Lower lobe of right lung (tissue), 2 donors: ENCODE measurements around the gene ZDHHC18. TPM values are rescaled to one million over a fixed set of nuclear protein-coding genes. Genes with fewer than 3 reads are reported as not detected.

Source experiments
- ATAC-seq, 2 donors: fragments of 200-7000 bp; cut with Tn5 transposase; one replicate each; pipeline ENCODE4 v1.9.1; 2020 to 2022; ENCODE audit warnings: mild to moderate bottlenecking in 2 of 2, moderate library complexity in 2 of 2
- DNase-seq: peaks from one replicate; pipeline ENCODE4 v3.0.0-alpha.2; 2020
- H3K27ac ChIP-seq: fragments of 200-600 bp; one replicate; pipeline ENCODE4 v1.8.0; 2022
- H3K27me3 ChIP-seq: fragments of 200-600 bp; one replicate; pipeline ENCODE4 v1.8.0; 2022; ENCODE audit warnings: low read depth
- H3K36me3 ChIP-seq: fragments of 200-600 bp; one replicate; pipeline ENCODE4 v1.8.0; 2022; ENCODE audit warnings: mild to moderate bottlenecking
- H3K4me1 ChIP-seq: fragments of 200-600 bp; one replicate; pipeline ENCODE4 v1.8.0; 2022
- H3K4me3 ChIP-seq: fragments of 200-600 bp; one replicate; pipeline ENCODE4 v1.8.0; 2022; ENCODE audit warnings: mild to moderate bottlenecking
- H3K9me3 ChIP-seq: fragments of 200-600 bp; one replicate; pipeline ENCODE4 v1.8.0; 2022
- CTCF ChIP-seq: fragments of 200-600 bp; IDR thresholded peaks from one replicate; pipeline ENCODE4 v1.8.0; 2022; ENCODE audit warnings: antibody characterized with exemption, mild to moderate bottlenecking
- intact Hi-C: fragments of 100-400 bp; cut with DNase I; formaldehyde crosslinking; loops from one replicate; pipeline ENCODE4 v1.11.0; 2022
- total RNA-seq: library from RNA; stranded (reverse); fragmentation: NEBNext Ultra II Directional; extraction: Animal tissue kit (Norgen Biotek cat#: 25700); gene quantifications from one replicate; pipeline ENCODE4 v1.2.1, GENCODE V29; 2021
- donor health status: DM: no; HTN: yes; CAD: no; lungs with severe emphysema.

Gene ZDHHC18
- total RNA-seq, 1 donor from 2014 or later, result 29.1 TPM

DNA sequence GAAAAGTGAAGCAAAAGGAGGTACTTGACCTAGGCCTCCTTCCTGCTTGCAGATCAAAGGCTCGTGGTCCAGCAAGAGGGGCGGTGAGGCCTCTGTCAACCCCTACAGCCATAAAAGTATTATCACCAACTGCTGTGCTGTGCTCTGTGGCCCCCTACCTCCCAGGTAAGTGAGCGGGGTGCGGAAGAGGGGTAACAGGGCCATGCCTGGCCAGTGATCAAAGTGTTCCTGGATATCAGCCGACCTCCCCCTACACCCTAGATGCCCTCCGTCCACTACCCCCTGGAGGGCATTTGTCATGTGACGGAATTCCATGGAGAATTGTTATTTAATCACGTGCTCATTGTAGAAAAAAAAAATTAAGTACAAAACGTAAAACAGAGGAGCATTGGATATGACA is 26.2 kb downstream of the ZDHHC18 start:
- peaks cover 97% of the 10 kb centered on the region for H3K36me3 ChIP-seq
- intact Hi-C loops, result no loop called here

DNA sequence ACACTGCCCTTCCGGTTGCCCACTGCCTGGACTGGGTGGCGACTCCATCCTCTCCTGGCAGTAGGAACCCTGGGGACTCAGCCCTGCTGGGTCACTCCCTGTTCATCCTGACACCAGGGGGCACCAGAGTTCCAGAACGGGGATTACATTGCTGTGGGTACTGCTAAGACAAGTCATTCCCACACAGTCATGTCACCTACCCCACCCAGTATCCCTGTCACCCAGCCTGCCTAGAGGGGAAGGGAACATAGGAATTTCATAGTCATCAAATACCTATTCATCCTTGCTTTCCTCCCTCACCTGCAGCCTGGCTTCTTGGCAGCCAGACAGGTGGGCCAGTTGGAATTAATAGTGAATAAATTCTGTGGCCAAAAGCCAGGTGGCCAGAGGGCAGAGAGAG is 26.7 kb downstream of the ZDHHC18 start:
- H3K36me3 ChIP-seq, result peaks cover 92% of the 10 kb centered on the region
- no peak overlapping the region for H3K27ac ChIP-seq
- no peak overlapping the region for H3K4me3 ChIP-seq
- intact Hi-C loops, result no loop called here
- H3K27me3 ChIP-seq, result no peaks in the 10 kb centered on the region
- DNase-seq (peak; percentile 87), ATAC-seq (peak; percentile 85 to 86)
- peak; percentile 85 for TF ChIP-seq CTCF
- peaks cover 14% of the 10 kb centered on the region for H3K4me1 ChIP-seq
- H3K9me3 ChIP-seq, result no peaks in the 10 kb centered on the region

More for the DNA sequence above, 26.2 kb downstream of the ZDHHC18 start:
- ATAC-seq (no peak), DNase-seq (no peak)
- Histone ChIP-seq H3K9me3 (no peaks in the 10 kb centered on the region), H3K4me1 (peaks cover 14% of the 10 kb centered on the region), H3K4me3 (no peak overlapping the region), H3K27ac (no peak overlapping the region), H3K27me3 (no peaks in the 10 kb centered on the region)
- TF ChIP-seq CTCF, result no peak

GRCh38 chr1:26853600-26853999 is 27.1 kb downstream of the ZDHHC18 start:
- Histone ChIP-seq H3K36me3 (peaks cover 88% of the 10 kb centered on the region), H3K27ac (no peak overlapping the region), H3K9me3 (no peaks in the 10 kb centered on the region), H3K4me1 (peaks cover 13% of the 10 kb centered on the region), H3K4me3 (no peak overlapping the region), H3K27me3 (no peaks in the 10 kb centered on the region)
- no peak for DNase-seq
- no peak for TF ChIP-seq CTCF
- intact Hi-C loops, result no loop called here
- no peak for ATAC-seq

DNA sequence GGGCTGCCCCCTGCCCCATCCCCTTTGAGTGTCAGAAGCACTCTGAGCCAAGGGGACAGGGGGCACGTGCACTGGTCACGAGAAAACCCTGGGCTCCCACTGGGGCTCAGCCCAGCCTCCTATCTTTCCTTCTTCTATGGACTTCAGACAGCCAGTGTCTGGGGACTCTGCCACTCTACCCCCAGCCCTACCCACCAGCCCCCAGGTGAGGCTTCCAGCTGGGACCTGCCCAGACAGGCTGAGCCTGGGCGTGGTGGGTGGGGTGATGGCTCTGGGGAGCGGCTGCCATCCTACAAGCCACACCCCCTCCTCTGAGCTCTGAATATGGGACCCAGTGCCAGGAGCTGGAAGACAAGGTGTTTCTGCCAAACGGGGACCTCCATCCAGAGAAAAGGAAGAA is 28.4 kb downstream of the ZDHHC18 start:
- Histone ChIP-seq H3K4me1 (peaks cover 5% of the 10 kb centered on the region), H3K36me3 (peaks cover 75% of the 10 kb centered on the region), H3K4me3 (no peak overlapping the region), H3K27ac (no peak overlapping the region), H3K27me3 (no peaks in the 10 kb centered on the region), H3K9me3 (no peaks in the 10 kb centered on the region)
- no peak for ATAC-seq
- DNase-seq, result no peak
- TF ChIP-seq CTCF, result no peak
- intact Hi-C loops, result no loop called here

GRCh38 chr1:26855636-26856035 is 29.1 kb downstream of the ZDHHC18 start:
- peaks cover 67% of the 10 kb centered on the region for H3K36me3 ChIP-seq

More at GRCh38 chr1:26855636-26856035, 29.1 kb downstream of the ZDHHC18 start:
- H3K27ac ChIP-seq, result no peak overlapping the region
- intact Hi-C loops, result no loop called here
- TF ChIP-seq CTCF, result no peak
- H3K4me3 ChIP-seq, result no peak overlapping the region
- peaks cover 5% of the 10 kb centered on the region for H3K4me1 ChIP-seq
- no peaks in the 10 kb centered on the region for H3K27me3 ChIP-seq
- ATAC-seq, result no peak
- H3K9me3 ChIP-seq, result no peaks in the 10 kb centered on the region
- no peak for DNase-seq
